Muscle layer of duodenum (tissue), 2 donors: ENCODE measurements around the gene FBXW11.
"Not testable (repeated sequence)": the region's sequence is repeated elsewhere in the genome, so short reads cannot be mapped to it uniquely, and the experiment has no call there.

Source experiments
- H3K27ac ChIP-seq: one replicate; pipeline ENCODE4 v1.7.0; 2013; ENCODE audit warnings: mild to moderate bottlenecking, low read length
- H3K27me3 ChIP-seq: one replicate; pipeline ENCODE4 v1.7.0; 2013; ENCODE audit warnings: low read depth, mild to moderate bottlenecking, control low read depth, low read length
- H3K36me3 ChIP-seq, 2 donors: one replicate each; pipeline ENCODE4 v1.7.0; 2013; ENCODE audit warnings: low read length in 2 of 2, control low read depth in 1 of 2, mild to moderate bottlenecking in 1 of 2; ENCODE audit not compliant: insufficient read depth in 2 of 2, control insufficient read depth in 1 of 2
- H3K4me1 ChIP-seq, 2 donors: one replicate each; pipeline ENCODE4 v1.7.0; 2013; ENCODE audit warnings: low read length in 2 of 2, mild to moderate bottlenecking in 2 of 2, control low read depth in 1 of 2, moderate library complexity in 1 of 2; ENCODE audit not compliant: insufficient read depth in 2 of 2, control insufficient read depth in 1 of 2
- H3K4me3 ChIP-seq, 2 donors: one replicate each; pipeline ENCODE4 v1.7.0; 2013; ENCODE audit warnings: low read length in 2 of 2, low read depth in 1 of 2, mild to moderate bottlenecking in 1 of 2
- H3K9me3 ChIP-seq, 2 donors: one replicate each; pipeline ENCODE4 v1.7.0; 2013; ENCODE audit warnings: low read length in 2 of 2, control low read depth in 1 of 2, mild to moderate bottlenecking in 1 of 2; ENCODE audit not compliant: control insufficient read depth in 1 of 2
- donor health status: healthy.

The FBXW11 gene

DNA sequence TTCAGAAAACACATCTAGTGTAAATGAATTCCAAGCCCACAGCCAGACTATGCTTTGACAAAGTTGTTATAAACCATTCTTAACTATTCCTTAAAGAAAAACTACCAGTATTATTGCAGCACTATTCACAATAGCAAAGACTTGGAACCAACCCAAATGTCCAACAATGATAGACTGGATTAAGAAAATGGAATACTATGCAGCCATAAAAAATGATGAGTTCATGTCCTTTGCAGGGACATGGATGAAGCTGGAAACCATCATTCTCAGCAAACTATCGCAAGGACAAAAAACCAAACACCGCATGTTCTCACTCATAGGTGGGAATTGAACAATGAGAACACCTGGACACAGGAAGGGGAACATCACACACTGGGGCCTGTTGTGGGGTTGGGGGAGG lies 120.4 kb downstream of the FBXW11 start:
- H3K9me3 ChIP-seq, H3K27me3 ChIP-seq, H3K27ac ChIP-seq, H3K4me3 ChIP-seq, H3K4me1 ChIP-seq: not testable (repeated sequence)
- peaks cover 11 to 17% of the 10 kb centered on the region in 2 donors for H3K36me3 ChIP-seq

DNA sequence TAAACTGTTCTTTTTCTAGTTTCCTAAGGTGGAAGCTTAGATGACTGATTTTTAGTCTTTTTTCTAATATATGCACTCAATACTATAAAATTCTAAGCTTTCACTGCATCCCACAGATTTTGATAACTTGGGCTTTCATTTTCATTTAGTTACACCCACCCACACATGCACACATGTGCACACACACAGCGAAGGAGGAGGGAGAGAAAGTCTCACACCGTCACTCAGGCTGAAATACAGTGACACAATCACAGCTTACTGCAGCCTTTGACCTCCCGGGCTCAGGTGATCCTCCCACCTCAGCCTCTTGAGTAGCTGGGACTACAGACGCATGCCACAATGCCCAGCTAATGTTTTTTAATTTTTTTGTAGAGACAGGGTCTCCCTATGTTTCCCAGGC lies 124.3 kb downstream of the FBXW11 start:
- Histone ChIP-seq H3K4me1 (no peaks in the 10 kb centered on the region), H3K9me3 (no peaks in the 10 kb centered on the region), H3K36me3 (peaks cover 11 to 13% of the 10 kb centered on the region in 2 donors), H3K27me3 (no peaks in the 10 kb centered on the region), H3K4me3 (no peak overlapping the region), H3K27ac (no peak overlapping the region)

DNA sequence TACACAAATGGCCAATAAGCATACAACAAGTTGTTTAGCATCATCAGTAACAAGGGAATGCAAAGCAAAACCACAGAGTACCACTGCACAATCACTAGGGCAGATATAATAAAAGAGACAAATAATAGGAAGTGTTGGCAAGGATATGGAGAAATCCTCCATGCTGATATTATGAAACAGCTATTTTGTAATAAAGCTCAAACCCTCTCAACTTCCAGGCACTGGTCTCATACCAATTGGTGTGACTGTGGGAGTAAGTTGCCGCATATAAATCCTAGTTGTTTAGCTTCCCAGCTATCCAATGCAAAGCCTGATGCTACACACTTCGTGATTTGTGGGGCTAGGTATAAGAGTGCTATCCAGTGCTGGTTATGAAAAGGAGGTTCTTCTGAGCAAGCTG lies 132.2 kb downstream of the FBXW11 start:
- H3K27ac ChIP-seq = no peak overlapping the region
- no peaks in the 10 kb centered on the region for H3K4me1 ChIP-seq
- H3K9me3 ChIP-seq = no peaks in the 10 kb centered on the region
- no peak overlapping the region for H3K4me3 ChIP-seq
- peaks cover 34 to 60% of the 10 kb centered on the region in 2 donors for H3K36me3 ChIP-seq
- H3K27me3 ChIP-seq = no peaks in the 10 kb centered on the region

DNA sequence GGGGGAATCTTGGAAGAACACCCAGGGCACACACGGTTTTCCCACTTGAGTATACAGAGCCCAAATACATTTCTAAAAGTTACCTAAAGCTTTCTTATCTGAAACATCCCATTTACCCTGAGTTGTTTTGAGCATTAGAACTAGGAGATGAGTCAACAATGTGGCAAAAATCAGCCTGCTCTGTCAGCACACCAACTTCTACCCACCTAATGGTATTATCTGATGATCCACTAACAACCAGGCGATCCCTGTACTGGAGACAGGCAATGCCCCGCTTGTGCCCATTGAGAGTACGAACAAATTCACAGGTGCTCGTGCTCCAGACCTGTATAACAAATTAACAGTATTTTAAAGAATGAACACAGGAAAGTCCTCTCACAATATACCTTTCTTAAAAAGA lies 133.8 kb downstream of the FBXW11 start:
- H3K36me3 ChIP-seq = peaks cover 38 to 62% of the 10 kb centered on the region in 2 donors

DNA sequence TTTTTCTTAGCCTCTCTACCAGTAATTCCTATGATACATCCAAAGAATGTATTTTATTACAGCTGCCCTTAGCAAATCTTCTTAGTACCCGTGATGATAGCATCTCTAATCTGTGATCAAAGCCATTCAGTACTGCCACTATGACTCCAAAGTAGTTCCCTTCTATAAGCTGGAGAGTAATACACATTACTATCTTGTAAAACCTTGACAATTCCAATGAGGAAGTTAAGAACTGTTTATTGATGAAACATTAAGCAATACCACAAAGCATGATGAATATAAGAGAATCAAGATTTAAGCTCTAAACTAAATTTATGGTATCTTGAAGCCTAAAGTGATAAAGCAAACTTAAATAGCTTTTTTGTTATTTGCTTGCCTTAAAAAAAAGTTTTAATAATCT lies 134.7 kb downstream of the FBXW11 start:
- Histone ChIP-seq H3K27me3 (no peaks in the 10 kb centered on the region), H3K4me1 (no peaks in the 10 kb centered on the region), H3K9me3 (no peaks in the 10 kb centered on the region), H3K36me3 (peaks cover 34 to 58% of the 10 kb centered on the region in 2 donors), H3K4me3 (no peak overlapping the region), H3K27ac (no peak overlapping the region)

More for the DNA sequence above, 133.8 kb downstream of the FBXW11 start:
- no peaks in the 10 kb centered on the region for H3K9me3 ChIP-seq
- H3K4me1 ChIP-seq = no peaks in the 10 kb centered on the region
- no peak overlapping the region for H3K4me3 ChIP-seq
- H3K27me3 ChIP-seq = no peaks in the 10 kb centered on the region
- H3K27ac ChIP-seq = no peak overlapping the region

DNA sequence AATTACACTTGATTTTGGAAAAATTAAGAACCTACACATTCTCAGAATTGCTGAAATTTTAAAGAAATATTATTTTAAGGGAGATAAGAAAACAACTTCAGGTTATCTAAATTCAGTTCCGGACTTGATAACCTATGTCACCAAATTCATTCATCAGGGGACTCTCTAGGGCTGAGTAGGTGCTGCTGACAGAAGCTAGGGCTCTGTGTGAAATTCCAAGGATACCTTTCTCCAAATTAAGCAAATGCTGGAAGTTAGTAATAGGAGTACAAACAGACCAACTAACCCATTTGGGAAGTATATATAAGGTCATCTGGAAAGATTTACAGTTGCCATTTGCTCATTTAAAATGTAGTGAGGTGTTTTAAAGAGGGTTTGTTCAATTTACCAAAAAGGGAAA lies 136.5 kb downstream of the FBXW11 start:
- H3K27me3 ChIP-seq = no peaks in the 10 kb centered on the region
- H3K4me3 ChIP-seq = no peak overlapping the region
- no peaks in the 10 kb centered on the region for H3K9me3 ChIP-seq
- no peaks in the 10 kb centered on the region for H3K4me1 ChIP-seq
- peaks cover 18 to 42% of the 10 kb centered on the region in 2 donors for H3K36me3 ChIP-seq
- no peak overlapping the region for H3K27ac ChIP-seq

DNA sequence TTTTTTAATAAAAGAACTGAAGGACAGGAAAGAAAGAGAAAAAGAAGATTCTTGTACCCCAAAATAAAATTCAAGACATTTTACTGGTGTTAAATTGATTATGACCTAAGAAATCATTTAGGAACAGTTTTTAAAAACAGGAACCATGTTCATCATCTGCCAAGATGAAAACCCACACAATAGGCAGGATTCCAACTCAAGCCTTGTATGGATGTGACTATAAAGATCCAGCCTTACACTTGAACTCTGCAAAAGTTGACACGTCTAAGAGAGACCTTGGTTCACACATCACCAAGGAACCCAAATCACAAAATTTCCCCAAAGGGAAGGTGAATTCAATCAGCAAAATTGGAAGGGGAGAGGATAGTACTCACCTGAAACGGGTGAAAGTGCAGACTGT lies 138.2 kb downstream of the FBXW11 start:
- no peaks in the 10 kb centered on the region for H3K27me3 ChIP-seq
- H3K27ac ChIP-seq = no peak overlapping the region
- H3K4me3 ChIP-seq = no peak overlapping the region
- no peaks in the 10 kb centered on the region for H3K4me1 ChIP-seq
- H3K9me3 ChIP-seq = no peaks in the 10 kb centered on the region
- peaks cover 22 to 35% of the 10 kb centered on the region in 2 donors for H3K36me3 ChIP-seq

DNA sequence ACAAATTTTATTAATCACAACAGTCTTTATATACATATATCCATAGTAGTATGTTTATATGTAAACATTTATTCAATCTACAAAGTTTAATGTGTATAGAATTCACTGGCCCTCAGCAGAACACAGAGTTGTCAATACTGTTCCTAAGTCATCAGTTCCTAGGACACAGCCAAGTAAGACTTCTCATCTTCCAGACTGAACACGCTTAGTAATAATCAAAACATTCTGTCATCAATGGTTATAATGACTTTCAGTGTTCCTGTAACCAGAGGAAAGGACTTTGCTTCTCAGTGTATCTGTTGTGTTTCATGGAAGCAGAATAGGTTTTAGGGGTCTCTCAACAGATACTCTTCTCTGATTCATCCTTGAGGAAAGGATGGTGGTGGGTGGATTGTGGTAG lies 138.7 kb downstream of the FBXW11 start:
- Histone ChIP-seq H3K27ac (no peak overlapping the region), H3K4me3 (no peak overlapping the region), H3K9me3 (no peaks in the 10 kb centered on the region), H3K4me1 (no peaks in the 10 kb centered on the region), H3K36me3 (peaks cover 25 to 35% of the 10 kb centered on the region in 2 donors), H3K27me3 (no peaks in the 10 kb centered on the region)

DNA sequence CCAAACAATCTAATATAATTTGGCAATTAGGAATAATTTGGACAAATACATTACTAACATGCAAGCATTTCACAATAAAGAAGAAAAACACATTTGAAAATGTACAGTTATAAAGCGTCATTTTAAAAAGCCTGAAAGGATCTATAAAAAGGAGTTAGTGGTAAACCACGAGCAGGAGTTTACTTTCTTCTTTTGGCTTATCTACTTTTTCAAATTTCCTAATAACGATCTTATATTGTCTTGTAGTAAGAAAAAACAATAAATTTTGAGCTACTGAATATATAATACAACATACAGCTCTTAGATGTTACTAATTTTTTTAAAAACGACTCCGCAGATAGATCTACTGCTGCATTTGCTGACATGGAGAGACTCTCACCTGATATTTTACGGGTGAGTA lies 141.0 kb downstream of the FBXW11 start:
- Histone ChIP-seq H3K27me3 (no peaks in the 10 kb centered on the region), H3K9me3 (no peaks in the 10 kb centered on the region), H3K36me3 (peaks cover 20 to 21% of the 10 kb centered on the region in 2 donors), H3K4me1 (no peaks in the 10 kb centered on the region), H3K27ac (no peak overlapping the region), H3K4me3 (no peak overlapping the region)

DNA sequence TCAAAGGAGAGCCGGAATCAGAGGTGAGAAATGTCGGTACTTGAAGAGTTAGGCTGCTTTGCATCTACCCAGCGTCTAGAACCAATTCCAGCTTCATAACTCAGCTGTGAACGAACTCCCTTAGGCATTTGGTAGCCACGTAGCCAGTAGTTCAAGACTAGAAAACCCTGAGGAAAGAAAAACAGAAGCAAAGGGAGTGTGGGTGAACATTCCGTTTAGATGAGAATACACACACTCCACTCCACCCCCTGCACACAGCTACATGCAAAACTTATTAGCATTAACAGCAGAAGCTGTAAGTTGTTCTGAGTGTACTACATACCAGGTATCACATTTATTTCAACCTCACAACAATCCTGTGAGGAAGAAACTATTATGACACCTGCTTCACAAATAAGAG lies 142.5 kb downstream of the FBXW11 start:
- Histone ChIP-seq H3K36me3 (peaks cover 14 to 20% of the 10 kb centered on the region in 2 donors), H3K27me3 (no peaks in the 10 kb centered on the region), H3K9me3 (no peaks in the 10 kb centered on the region), H3K4me1 (no peaks in the 10 kb centered on the region), H3K27ac (no peak overlapping the region), H3K4me3 (no peak overlapping the region)

DNA sequence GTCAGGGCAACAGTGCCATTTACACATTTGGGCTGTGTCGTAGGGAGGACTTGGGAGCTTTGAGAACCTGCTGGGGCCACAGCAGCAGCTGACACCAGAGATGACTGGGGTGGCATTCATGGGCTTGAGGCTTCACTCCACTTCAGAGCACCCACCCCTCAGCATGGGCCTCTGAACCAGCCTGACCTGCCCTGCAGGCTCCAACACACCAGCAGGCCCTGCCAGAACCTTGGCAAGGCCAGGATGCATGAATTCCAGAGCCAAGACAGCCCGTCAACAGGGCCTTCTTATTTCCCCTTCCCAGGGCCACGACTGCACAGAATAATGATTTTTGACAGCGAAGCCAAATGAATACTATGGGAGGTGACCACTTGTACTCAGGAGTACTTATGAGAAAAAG lies 143.8 kb downstream of the FBXW11 start:
- no peak overlapping the region for H3K27ac ChIP-seq
- no peaks in the 10 kb centered on the region for H3K9me3 ChIP-seq
- H3K36me3 ChIP-seq = peaks cover 6 to 11% of the 10 kb centered on the region in 2 donors
- H3K27me3 ChIP-seq = no peaks in the 10 kb centered on the region
- no peak overlapping the region for H3K4me3 ChIP-seq
- no peaks in the 10 kb centered on the region for H3K4me1 ChIP-seq

DNA sequence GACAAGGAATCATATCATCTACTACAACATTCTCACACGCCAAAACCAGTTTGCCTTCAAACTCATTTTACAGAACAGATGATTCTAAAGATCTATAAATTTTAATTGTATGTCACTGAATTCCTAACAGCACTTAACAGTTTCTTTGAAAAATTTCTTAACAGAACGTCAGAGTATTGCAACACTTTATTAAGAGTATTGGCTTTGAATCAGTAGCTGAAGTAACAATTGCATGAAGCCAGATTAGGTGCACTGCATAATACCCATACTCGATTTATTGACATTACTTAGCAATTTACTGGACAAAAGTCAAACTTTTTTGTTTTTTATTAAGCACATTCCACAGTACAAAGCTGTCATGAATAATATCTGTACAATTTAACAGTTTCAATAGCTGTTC lies 145.1 kb downstream of the FBXW11 start:
- H3K4me1 ChIP-seq = no peaks in the 10 kb centered on the region
- no peaks in the 10 kb centered on the region for H3K9me3 ChIP-seq
- H3K27me3 ChIP-seq = no peaks in the 10 kb centered on the region
- no peak overlapping the region for H3K27ac ChIP-seq
- H3K4me3 ChIP-seq = no peak overlapping the region
- peaks cover 5 to 6% of the 10 kb centered on the region in 2 donors for H3K36me3 ChIP-seq
